H9 (cell line): ENCODE data around the gene CDK17. TPM values are rescaled to one million over a fixed set of nuclear protein-coding genes. Genes with fewer than 3 reads are reported as not detected.

Experiments
- DNase-seq: peaks from one replicate; pipeline ENCODE4 v3.0.0-alpha.2; 2017
- H2AFZ ChIP-seq: one replicate; pipeline ENCODE4 v1.6.1; 2013; ENCODE audit warnings: mild to moderate bottlenecking, low read length, control low read depth, moderate library complexity
- H2AK5ac ChIP-seq: 2 replicates; pipeline ENCODE4 v1.6.1; 2013; ENCODE audit warnings: low read length, control low read depth, mixed read lengths; ENCODE audit not compliant: insufficient read length
- H2BK120ac ChIP-seq: one replicate; pipeline ENCODE4 v1.6.1; 2013; ENCODE audit warnings: low read depth, mild to moderate bottlenecking, low read length, control low read depth, inconsistent platforms; ENCODE audit not compliant: poor library complexity, severe bottlenecking
- H2BK12ac ChIP-seq: 2 replicates; pipeline ENCODE4 v1.6.1; 2013; ENCODE audit warnings: low read length, control low read depth, mixed read lengths, low read depth; ENCODE audit not compliant: insufficient read length
- H2BK15ac ChIP-seq: 2 replicates; pipeline ENCODE4 v1.6.1; 2013; ENCODE audit warnings: low read depth, low read length, control low read depth
- H2BK20ac ChIP-seq: one replicate; pipeline ENCODE4 v1.6.1; 2013; ENCODE audit warnings: low read depth, mild to moderate bottlenecking, low read length, control low read depth, inconsistent platforms; ENCODE audit not compliant: poor library complexity, severe bottlenecking
- H2BK5ac ChIP-seq: 2 replicates; pipeline ENCODE4 v1.6.1; 2013; ENCODE audit warnings: low read length, control low read depth, mixed read lengths; ENCODE audit not compliant: insufficient read length
- H3K14ac ChIP-seq: 2 replicates; pipeline ENCODE4 v1.6.1; 2013; ENCODE audit warnings: low read length, control low read depth; ENCODE audit not compliant: insufficient read depth
- H3K18ac ChIP-seq: 2 replicates; pipeline ENCODE4 v1.6.1; 2013; ENCODE audit warnings: low read depth, mild to moderate bottlenecking, mixed read lengths, low read length, control low read depth; ENCODE audit not compliant: insufficient read length
- H3K23ac ChIP-seq: 2 replicates; pipeline ENCODE4 v1.6.1; 2013; ENCODE audit warnings: low read length, control low read depth, mixed read lengths, low read depth; ENCODE audit not compliant: insufficient read length
- H3K23me2 ChIP-seq: 2 replicates; pipeline ENCODE4 v1.6.1; 2013; ENCODE audit warnings: low read depth, mild to moderate bottlenecking, mixed read lengths, low read length, control low read depth; ENCODE audit not compliant: insufficient read length, poor library complexity, severe bottlenecking
- H3K27ac ChIP-seq: 2 replicates; pipeline ENCODE4 v1.5.1; 2013; ENCODE audit warnings: low read length, control low read depth, mixed read lengths, low read depth; ENCODE audit not compliant: insufficient read length
- H3K27me3 ChIP-seq: 2 replicates; pipeline ENCODE4 v1.6.1; 2013; ENCODE audit warnings: low read length, control low read depth, inconsistent platforms; ENCODE audit not compliant: insufficient read depth
- H3K4ac ChIP-seq: 2 replicates; pipeline ENCODE4 v1.6.1; 2013; ENCODE audit warnings: low read depth, mild to moderate bottlenecking, control low read depth, inconsistent platforms, low read length, moderate library complexity
- H3K4me1 ChIP-seq: 2 replicates; pipeline ENCODE4 v1.6.1; 2013; ENCODE audit warnings: low read length, control low read depth, inconsistent platforms; ENCODE audit not compliant: insufficient read depth
- H3K4me2 ChIP-seq: 2 replicates; pipeline ENCODE4 v1.6.1; 2013; ENCODE audit warnings: low read length, control low read depth, mixed read lengths; ENCODE audit not compliant: insufficient read length, insufficient read depth
- H3K56ac ChIP-seq: 2 replicates; pipeline ENCODE4 v1.6.1; 2013; ENCODE audit warnings: low read depth, mild to moderate bottlenecking, mixed read lengths, low read length, control low read depth; ENCODE audit not compliant: insufficient read length
- H3K79me1 ChIP-seq: 2 replicates; pipeline ENCODE4 v1.6.1; 2013; ENCODE audit warnings: low read depth, mild to moderate bottlenecking, moderate library complexity, low read length, control low read depth, inconsistent platforms; ENCODE audit not compliant: insufficient read depth, poor library complexity, severe bottlenecking
- H3K79me2 ChIP-seq: 2 replicates; pipeline ENCODE4 v1.6.1; 2013; ENCODE audit warnings: low read length, control low read depth, inconsistent platforms; ENCODE audit not compliant: insufficient read depth
- H3K9ac ChIP-seq: 2 replicates; pipeline ENCODE4 v1.6.1; 2013; ENCODE audit warnings: low read length, control low read depth, mixed read lengths; ENCODE audit not compliant: insufficient read length; ENCODE audit errors: extremely low read depth
- H3K9me3 ChIP-seq: one replicate; pipeline ENCODE4 v1.6.1; 2013; ENCODE audit warnings: low read depth, low read length, inconsistent platforms; ENCODE audit not compliant: control insufficient read depth
- H3T11ph ChIP-seq: one replicate; pipeline ENCODE4 v1.6.1; 2013; ENCODE audit warnings: mild to moderate bottlenecking, low read length, control low read depth, inconsistent platforms
- H4K20me1 ChIP-seq: one replicate; pipeline ENCODE4 v1.6.1; 2013; ENCODE audit not compliant: control insufficient read depth, insufficient read length, insufficient read depth
- H4K5ac ChIP-seq: 2 replicates; pipeline ENCODE4 v1.6.1; 2013; ENCODE audit warnings: low read depth, mild to moderate bottlenecking, mixed read lengths, low read length, control low read depth; ENCODE audit not compliant: insufficient read length
- H4K8ac ChIP-seq: replicated peaks from 2 replicates; pipeline ENCODE4 v1.6.1; 2013; ENCODE audit warnings: low read length, control low read depth, mixed read lengths, low read depth; ENCODE audit not compliant: insufficient read length
- H4K91ac ChIP-seq: 2 replicates; pipeline ENCODE4 v1.6.1; 2013; ENCODE audit warnings: low read depth, mild to moderate bottlenecking, moderate library complexity, mixed read lengths, low read length, control low read depth; ENCODE audit not compliant: insufficient read length
- H3K27ac Mint-ChIP-seq, 3 experiments: 2 replicates in 2 of 3; 3 replicates in 1 of 3; pipeline ENCODE4 v1.8.0; 2020 to 2021; ENCODE audit warnings: mixed read lengths in 3 of 3, mild to moderate bottlenecking in 1 of 3, moderate library complexity in 1 of 3
- H3K27me3 Mint-ChIP-seq: 2 replicates; pipeline ENCODE4 v1.8.0; 2021; ENCODE audit warnings: low read depth, mild to moderate bottlenecking, moderate library complexity, mixed read lengths
- H3K36me3 Mint-ChIP-seq, 3 experiments: 2 replicates in 2 of 3; 3 replicates in 1 of 3; pipeline ENCODE4 v1.8.0; 2020 to 2021; ENCODE audit warnings: low read depth in 3 of 3, mixed read lengths in 3 of 3; ENCODE audit not compliant: insufficient read depth in 1 of 3
- H3K4me1 Mint-ChIP-seq, 2 experiments: 2 replicates each; pipeline ENCODE4 v1.8.0; 2020; ENCODE audit warnings: mixed read lengths in 2 of 2
- H3K4me3 Mint-ChIP-seq, 2 experiments: 2 replicates in 1 of 2; 3 replicates in 1 of 2; pipeline ENCODE4 v1.8.0; 2020 to 2021; ENCODE audit warnings: mild to moderate bottlenecking in 2 of 2, mixed read lengths in 2 of 2, moderate library complexity in 1 of 2
- H3K9me3 Mint-ChIP-seq, 2 experiments: 2 replicates in 1 of 2; 3 replicates in 1 of 2; pipeline ENCODE4 v1.8.0; 2020; ENCODE audit warnings: mild to moderate bottlenecking in 2 of 2, mixed read lengths in 2 of 2, moderate library complexity in 1 of 2
- WGBS: extraction: QIAGEN DNeasy Blood & Tissue Kit; methylation state at CpG from one replicate; pipeline ENCODE4 v1.1.7; 2013; ENCODE audit warnings: missing lambda C conversion rate, low lambda C conversion rate, mixed read lengths; ENCODE audit not compliant: insufficient read length; ENCODE audit errors: extremely low coverage; 5-methylcytosine and 5-hydroxymethylcytosine counted together
- total RNA-seq: library from RNA; stranded (reverse); gene quantifications from 2 replicates; pipeline ENCODE4 v1.2.1, GENCODE V29; 2021
- TF ChIP-seq, protein P1 (sequence below): fragments of 200-600 bp; sonication (generic); conservative IDR thresholded peaks from 3 replicates; pipeline ENCODE4 v1.8.0; 2021; ENCODE audit warnings: antibody characterized with exemption, mild to moderate bottlenecking

The CDK17 gene
- total RNA-seq, 1 experiment from 2014 or later: 28.8 TPM

GRCh38 chr12:96425321-96425720 lies 25.1 kb upstream of the CDK17 start:
- Histone ChIP-seq H2BK120ac (no peak overlapping the region), H3K79me1 (no peaks in the 10 kb centered on the region), H3K18ac (no peak overlapping the region), H4K20me1 (no peaks in the 10 kb centered on the region), H2BK5ac (peak overlapping the region; percentile 83), H3T11ph (no peak overlapping the region), H2AFZ (no peak overlapping the region), H3K23ac (no peak overlapping the region), H3K4me1 (no peaks in the 10 kb centered on the region), H2BK12ac (no peak overlapping the region), H3K4ac (no peak overlapping the region), H3K27me3 (no peaks in the 10 kb centered on the region), H2BK15ac (no peak overlapping the region), H3K79me2 (no peaks in the 10 kb centered on the region), H2AK5ac (no peak overlapping the region), H3K14ac (no peak overlapping the region), H3K27ac (no peak overlapping the region), H4K5ac (no peak overlapping the region), H4K8ac (no peak overlapping the region), H3K9ac (no peak overlapping the region), H2BK20ac (no peak overlapping the region), H3K9me3 (no peaks in the 10 kb centered on the region), H3K4me2 (no peak overlapping the region), H3K56ac (no peak overlapping the region), H3K23me2 (no peaks in the 10 kb centered on the region), H4K91ac (no peak overlapping the region)
- WGBS: no CpG with 5 or more reads among the region's 3 CpGs
- Mint-ChIP-seq H3K27ac (no peak overlapping the region), H3K4me1 (peaks cover 7 to 15% of the 10 kb centered on the region in 2 experiments), H3K27me3 (no peaks in the 10 kb centered on the region), H3K4me3 (no peak overlapping the region), H3K36me3 (no peaks in the 10 kb centered on the region), H3K9me3 (no peaks in the 10 kb centered on the region)
- DNase-seq: no peak
- TF ChIP-seq, protein P1, sequence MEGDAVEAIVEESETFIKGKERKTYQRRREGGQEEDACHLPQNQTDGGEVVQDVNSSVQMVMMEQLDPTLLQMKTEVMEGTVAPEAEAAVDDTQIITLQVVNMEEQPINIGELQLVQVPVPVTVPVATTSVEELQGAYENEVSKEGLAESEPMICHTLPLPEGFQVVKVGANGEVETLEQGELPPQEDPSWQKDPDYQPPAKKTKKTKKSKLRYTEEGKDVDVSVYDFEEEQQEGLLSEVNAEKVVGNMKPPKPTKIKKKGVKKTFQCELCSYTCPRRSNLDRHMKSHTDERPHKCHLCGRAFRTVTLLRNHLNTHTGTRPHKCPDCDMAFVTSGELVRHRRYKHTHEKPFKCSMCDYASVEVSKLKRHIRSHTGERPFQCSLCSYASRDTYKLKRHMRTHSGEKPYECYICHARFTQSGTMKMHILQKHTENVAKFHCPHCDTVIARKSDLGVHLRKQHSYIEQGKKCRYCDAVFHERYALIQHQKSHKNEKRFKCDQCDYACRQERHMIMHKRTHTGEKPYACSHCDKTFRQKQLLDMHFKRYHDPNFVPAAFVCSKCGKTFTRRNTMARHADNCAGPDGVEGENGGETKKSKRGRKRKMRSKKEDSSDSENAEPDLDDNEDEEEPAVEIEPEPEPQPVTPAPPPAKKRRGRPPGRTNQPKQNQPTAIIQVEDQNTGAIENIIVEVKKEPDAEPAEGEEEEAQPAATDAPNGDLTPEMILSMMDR: no peak
